HepG2 (cell line): ENCODE data around the gene WDR43. TPM values are rescaled to one million over a fixed set of nuclear protein-coding genes. Genes with fewer than 3 reads are reported as not detected.

Source experiments
- EHMT2 ChIP-seq: fragments of 200-600 bp; sonication (generic); IDR thresholded peaks from 2 replicates; pipeline ENCODE4 v1.7.0; 2017; ENCODE audit warnings: antibody characterized with exemption, low read depth, low read length, borderline replicate concordance
- HMGXB4 ChIP-seq, 2 experiments: sonication (generic) in 1 of 2; formaldehyde crosslinking in 1 of 2; IDR thresholded peaks; 2 replicates each; pipeline versions ENCODE4 v1.4.0 to v1.6.1; 2018 to 2020; ENCODE audit warnings: missing genetic modification reagents in 2 of 2, borderline replicate concordance in 1 of 2, low read depth in 1 of 2, mild to moderate bottlenecking in 1 of 2, missing biosample characterization in 1 of 2
- KDM6A ChIP-seq: IDR thresholded peaks from 2 replicates; pipeline ENCODE4 v1.6.1; 2016; ENCODE audit warnings: low read depth
- KIAA2018 ChIP-seq: sonication (generic); formaldehyde crosslinking; IDR thresholded peaks from 2 replicates; pipeline ENCODE4 v1.5.0; 2020; ENCODE audit warnings: mild to moderate bottlenecking, missing genetic modification reagents, borderline replicate concordance
- TBP ChIP-seq: sonication (generic); formaldehyde crosslinking; IDR thresholded peaks from 2 replicates; pipeline ENCODE4 v1.5.0; 2020; ENCODE audit warnings: missing genetic modification reagents
- ZBTB8A ChIP-seq: sonication (generic); formaldehyde crosslinking; IDR thresholded peaks from 2 replicates; pipeline ENCODE4 v1.4.0; 2020; ENCODE audit warnings: mild to moderate bottlenecking, low read depth, missing genetic modification reagents, borderline replicate concordance
- ZC3H13 ChIP-seq: sonication (generic); formaldehyde crosslinking; IDR thresholded peaks from 2 replicates; pipeline ENCODE4 v1.8.1; 2023; ENCODE audit warnings: mild to moderate bottlenecking, missing genetic modification reagents, moderate library complexity
- ZGPAT ChIP-seq: IDR thresholded peaks from 2 replicates; pipeline ENCODE4 v1.6.1; 2016; ENCODE audit warnings: mild to moderate bottlenecking
- ZNF205 ChIP-seq: IDR thresholded peaks from 2 replicates; pipeline ENCODE4 v1.6.1; 2018; ENCODE audit warnings: missing biosample characterization, missing genetic modification reagents
- ZNF253 ChIP-seq: sonication (generic); formaldehyde crosslinking; IDR thresholded peaks from 2 replicates; pipeline ENCODE4 v1.8.0; 2022; ENCODE audit warnings: mild to moderate bottlenecking, missing genetic modification reagents, borderline replicate concordance
- ZNF674 ChIP-seq: sonication (generic); formaldehyde crosslinking; IDR thresholded peaks from 2 replicates; pipeline ENCODE4 v1.5.0; 2020; ENCODE audit warnings: low read depth, mild to moderate bottlenecking, missing genetic modification reagents
- ZNF687 ChIP-seq: sonication (generic); formaldehyde crosslinking; IDR thresholded peaks from 2 replicates; pipeline ENCODE4 v1.5.1; 2020; ENCODE audit warnings: mild to moderate bottlenecking, missing genetic modification reagents, moderate library complexity
- polyA plus RNA-seq, 8 experiments: library from polyadenylated mRNA; depleted of rRNA in 3 of 8; stranded (reverse) in 7 of 8; unstranded in 1 of 8; fragments of >200 nt; fragmentation: Illumina TruSeq in 4 of 8; extraction: Trizol in 4 of 8; gene quantifications; 2 replicates each; pipeline versions ENCODE4 v1.2.1 to v1.2.3, GENCODE V29; 2011 to 2016; ENCODE audit warnings: low read depth in 4 of 8, missing spikeins in 1 of 8, mixed read lengths in 1 of 8; ENCODE audit not compliant: insufficient read depth in 1 of 8
- total RNA-seq, 5 experiments: library from RNA; depleted of rRNA; stranded (reverse); fragments of >200 nt; fragmentation: Illumina TruSeq; extraction: Trizol; gene quantifications; 2 replicates each; pipeline ENCODE4 v1.2.3, GENCODE V29; 2016; ENCODE audit warnings: low read depth in 1 of 5

Gene WDR43
- total and polyA plus RNA-seq, 2 of the 13 experiments (the other 11 are each of a cell fraction or from before 2014, with no cell fraction given), result 121 to 167 TPM

GRCh38 chr2:28894470-28895188 is at the start of gene WDR43 (continued):
- TF ChIP-seq ZGPAT, result peak; percentile 88
- peak; percentile 94 for TF ChIP-seq ZNF687 (CRISPR knock-in tag)
- TF ChIP-seq ZBTB8A, result no peak
- TF ChIP-seq ZNF253 (CRISPR knock-in tag), result no peak
- TF ChIP-seq ZC3H13, result peak; percentile 93
- peak; percentile 80 to 90; a peak in 3 of 4 replicates for TF ChIP-seq HMGXB4 (CRISPR knock-in tag; IDR thresholded peaks at IDR 0.05; ENCODE audit: borderline replicate concordance in 1 of 2, low read depth in 1 of 2)
- peak; percentile 89 for TF ChIP-seq ZNF674 (CRISPR knock-in tag)
- TF ChIP-seq ZNF205 (CRISPR knock-in tag), result peak; percentile 89
- no peak for TF ChIP-seq EHMT2
- TF ChIP-seq TBP (CRISPR knock-in tag), result no peak
- TF ChIP-seq KDM6A (CRISPR knock-in tag), result no peak
- no peak for TF ChIP-seq KIAA2018 (CRISPR knock-in tag)
